Heart right ventricle (tissue), 16 donors: ENCODE measurements around the gene RTN4R. TPM values are rescaled to one million over a fixed set of nuclear protein-coding genes. Genes with fewer than 3 reads are reported as not detected.
A peak's percentile ranks its signal among the peaks of the same experiment; 100 is the strongest.

Source experiments
- ATAC-seq, 8 donors: fragments of 200-7000 bp; cut with Tn5 transposase; one replicate each; pipeline ENCODE4 v1.9.1; 2020; ENCODE audit warnings: mild to moderate bottlenecking in 8 of 8, moderate library complexity in 8 of 8, moderate number of reproducible peaks in 1 of 8
- DNase-seq, 2 donors: peaks; one replicate each; pipeline ENCODE4 v3.0.0-alpha.2; 2020
- H3K27ac ChIP-seq, 10 donors: fragments of 200-600 bp; sonication (generic) in 2 of 10; one replicate each; pipeline versions ENCODE4 v1.5.0 to v1.8.0; 2020 to 2022; ENCODE audit warnings: mild to moderate bottlenecking in 3 of 10
- H3K27me3 ChIP-seq, 7 donors: fragments of 200-600 bp; one replicate each; pipeline ENCODE4 v1.8.0; 2021 to 2022; ENCODE audit warnings: mild to moderate bottlenecking in 2 of 7
- H3K36me3 ChIP-seq, 9 donors: fragments of 200-600 bp; sonication (generic) in 1 of 9; one replicate each; pipeline versions ENCODE4 v1.5.0 to v1.8.0; 2020 to 2022; ENCODE audit warnings: mild to moderate bottlenecking in 2 of 9
- H3K4me1 ChIP-seq, 9 donors: fragments of 200-600 bp; sonication (generic) in 1 of 9; one replicate each; pipeline versions ENCODE4 v1.5.0 to v1.8.0; 2020 to 2022; ENCODE audit warnings: mild to moderate bottlenecking in 4 of 9
- H3K4me3 ChIP-seq, 10 donors: fragments of 200-600 bp; sonication (generic) in 2 of 10; one replicate each; pipeline versions ENCODE4 v1.5.0 to v1.8.0; 2020 to 2022; ENCODE audit warnings: mild to moderate bottlenecking in 7 of 10, moderate library complexity in 2 of 10
- H3K9me3 ChIP-seq, 11 donors: fragments of 200-600 bp in 10 of 11; sonication (generic) in 2 of 11; one replicate each; pipeline versions ENCODE4 v1.5.0 to v1.8.0; 2013 to 2022; ENCODE audit warnings: mild to moderate bottlenecking in 2 of 11, control low read depth in 1 of 11, moderate library complexity in 1 of 11
- WGBS, 2 donors: extraction: QIAGEN DNeasy Blood & Tissue Kit; methylation state at CpG; one replicate each; pipeline ENCODE4 v1.1.7; 2013; ENCODE audit warnings: inconsistent platforms in 1 of 2; 5-methylcytosine and 5-hydroxymethylcytosine counted together
- intact Hi-C, 10 donors: fragments of 100-400 bp; cut with DNase I; formaldehyde crosslinking; loops; one replicate each; pipeline versions ENCODE4 v1.11.1 to v1.14.2; 2022
- polyA plus RNA-seq, 2 donors: library from polyadenylated mRNA; stranded (reverse); fragments of 200-250 nt; gene quantifications; one replicate each; pipeline ENCODE4 v1.2.3, GENCODE V29; 2013
- total RNA-seq, 10 donors: library from RNA; stranded (reverse); fragmentation: NEBNext Ultra II Directional in 3 of 10; extraction: Animal tissue kit (Norgen Biotek cat#: 25700) in 3 of 10; gene quantifications; one replicate each; pipeline versions ENCODE4 v1.2.1 to v1.2.4, GENCODE V29; 2021 to 2023
- TF ChIP-seq, protein P1 (sequence below), 9 donors: fragments of 200-600 bp; sonication (generic) in 2 of 9; IDR thresholded peaks; one replicate each; pipeline versions ENCODE4 v1.5.0 to v1.8.0; 2021 to 2022; ENCODE audit warnings: antibody characterized with exemption in 9 of 9, mild to moderate bottlenecking in 5 of 9, moderate library complexity in 1 of 9
- donor health status: Arrhythmogenic right ventricular cardiomyopathy.
- donor health status: ischemic (EF 13 %, LVEDD 7.1; RV severe dilation, severe dysfunction).
- donor health status: healthy with polysubstance abuse.
- donor health status: DM: no; HTN: yes; CAD: no.
- donor health status: DM: no; HTN: no; CAD: no.
- donor health status: ischemic (EF 25% LVEDD 6.9; RV normal size, moderate dysfunction).
- donor health status: ischemic (EF 25% LVEDD 5.7; RV mildly dilated, moderate dysfunction).
- donor health status: healthy.
- donor health status: DM: yes; HTN: yes; CAD: no.
- donor health status: Ischemic cardiomyopathy.
- donor health status: ischemic (EF 35%, LVEDD 5.7; RV mildly dilated, moderate dysfunction).
- donor health status: nonischemic (EF 11% LVEDD 7.7; RV severe dilation, severe dysfunction).
- donor health status: DM: yes; HTN: yes; CAD: no.
- donor health status: PGD.
- donor health status: ischemic (EF 29% LVEDD 5.4; RV normal size, mild dysfunction).
- donor health status: nonischemic (EF 23%, LVEDD 6.1; RV moderate dilation, normal function).

RTN4R gene
- total and polyA plus RNA-seq, 12 donors = 0.56 to 2.5 (median 0.93) TPM

DNA sequence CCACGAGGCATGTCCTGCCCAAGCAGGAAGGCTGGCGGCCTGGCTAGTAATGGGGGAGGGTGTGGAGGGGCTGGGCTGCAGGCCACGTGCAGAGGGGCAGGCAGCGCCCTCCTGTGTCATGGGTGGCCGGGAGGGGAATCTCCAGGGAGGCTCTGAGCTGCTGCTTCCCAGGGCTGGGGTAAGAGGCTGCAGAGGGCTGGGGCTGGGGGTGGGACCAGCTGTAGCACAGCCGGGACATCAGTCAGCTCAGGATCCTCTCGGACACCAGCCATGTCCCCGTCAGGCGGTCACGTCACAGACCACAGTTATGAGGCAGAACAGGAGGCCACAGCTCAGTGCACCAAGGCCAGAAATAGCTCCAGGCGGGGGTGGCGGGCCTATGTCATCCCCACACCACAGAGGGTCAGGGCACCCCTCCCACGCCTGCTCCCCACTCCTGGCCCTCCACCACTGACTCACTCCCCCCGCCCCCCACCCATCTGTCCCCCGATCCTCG lies 21.1 kb downstream of the RTN4R start:
- WGBS, 2 donors = 73 to 83% methylated on average over 15 to 16 of the region's 16 CpGs
- H3K4me1 ChIP-seq = peaks cover 35 to 87% (median 42%) of the 10 kb centered on the region in 9 donors
- no peaks in the 10 kb centered on the region for H3K36me3 ChIP-seq
- DNase-seq = no peak
- H3K27me3 ChIP-seq = no peaks in the 10 kb centered on the region
- ATAC-seq = peak in 4 of 8 donors; percentile 17 to 66 (median 64)
- intact Hi-C loops = no loop called here
- no peaks in the 10 kb centered on the region for H3K9me3 ChIP-seq
- H3K27ac ChIP-seq = no peak overlapping the region
- no peak overlapping the region for H3K4me3 ChIP-seq
- TF ChIP-seq, protein P1, sequence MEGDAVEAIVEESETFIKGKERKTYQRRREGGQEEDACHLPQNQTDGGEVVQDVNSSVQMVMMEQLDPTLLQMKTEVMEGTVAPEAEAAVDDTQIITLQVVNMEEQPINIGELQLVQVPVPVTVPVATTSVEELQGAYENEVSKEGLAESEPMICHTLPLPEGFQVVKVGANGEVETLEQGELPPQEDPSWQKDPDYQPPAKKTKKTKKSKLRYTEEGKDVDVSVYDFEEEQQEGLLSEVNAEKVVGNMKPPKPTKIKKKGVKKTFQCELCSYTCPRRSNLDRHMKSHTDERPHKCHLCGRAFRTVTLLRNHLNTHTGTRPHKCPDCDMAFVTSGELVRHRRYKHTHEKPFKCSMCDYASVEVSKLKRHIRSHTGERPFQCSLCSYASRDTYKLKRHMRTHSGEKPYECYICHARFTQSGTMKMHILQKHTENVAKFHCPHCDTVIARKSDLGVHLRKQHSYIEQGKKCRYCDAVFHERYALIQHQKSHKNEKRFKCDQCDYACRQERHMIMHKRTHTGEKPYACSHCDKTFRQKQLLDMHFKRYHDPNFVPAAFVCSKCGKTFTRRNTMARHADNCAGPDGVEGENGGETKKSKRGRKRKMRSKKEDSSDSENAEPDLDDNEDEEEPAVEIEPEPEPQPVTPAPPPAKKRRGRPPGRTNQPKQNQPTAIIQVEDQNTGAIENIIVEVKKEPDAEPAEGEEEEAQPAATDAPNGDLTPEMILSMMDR (IDR thresholded peaks at IDR 0.05) = no peak

DNA sequence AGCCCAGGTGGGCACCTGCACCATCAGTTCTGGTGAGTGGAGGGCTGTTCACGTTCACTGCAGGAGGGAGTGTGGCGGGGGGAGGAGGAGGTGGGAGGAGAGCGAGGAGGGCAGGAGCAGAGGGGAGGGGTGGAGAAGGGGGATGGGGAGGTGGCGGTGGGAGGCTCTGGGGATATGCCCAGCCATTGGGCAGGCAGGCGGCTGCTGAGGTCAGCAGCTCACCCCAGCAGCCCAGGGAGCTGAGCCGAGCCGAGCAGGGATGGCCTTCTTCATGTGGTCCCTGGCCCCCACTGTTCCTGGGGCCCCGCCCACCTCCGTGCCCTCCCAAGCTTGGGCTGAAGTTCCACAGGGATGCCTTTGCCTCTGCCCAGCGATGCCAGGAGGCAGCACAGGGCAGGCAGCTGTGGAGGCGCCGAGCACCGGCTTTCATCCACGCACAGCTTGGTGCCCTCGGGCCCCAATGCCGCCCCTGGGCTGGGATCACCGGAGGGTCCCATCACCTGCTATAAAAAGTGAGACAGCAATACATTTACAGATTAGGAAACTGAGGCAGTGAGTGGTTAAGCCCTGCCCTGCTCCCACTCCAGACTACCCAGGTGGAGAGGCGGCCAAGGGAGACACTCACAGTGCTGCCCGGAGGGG lies 21.6 kb downstream of the RTN4R start:
- intact Hi-C loops = no loop called here
- Histone ChIP-seq H3K36me3 (no peaks in the 10 kb centered on the region), H3K4me1 (peaks cover 38 to 92% (median 44%) of the 10 kb centered on the region in 9 donors), H3K4me3 (no peak overlapping the region), H3K27ac (no peak overlapping the region), H3K27me3 (no peaks in the 10 kb centered on the region), H3K9me3 (no peaks in the 10 kb centered on the region)
- no peak for ATAC-seq
- DNase-seq = no peak
- TF ChIP-seq, protein P1 (IDR thresholded peaks at IDR 0.05) = no peak
- WGBS, 2 donors = 93 to 97% methylated on average over 18 to 19 of the region's 19 CpGs

DNA sequence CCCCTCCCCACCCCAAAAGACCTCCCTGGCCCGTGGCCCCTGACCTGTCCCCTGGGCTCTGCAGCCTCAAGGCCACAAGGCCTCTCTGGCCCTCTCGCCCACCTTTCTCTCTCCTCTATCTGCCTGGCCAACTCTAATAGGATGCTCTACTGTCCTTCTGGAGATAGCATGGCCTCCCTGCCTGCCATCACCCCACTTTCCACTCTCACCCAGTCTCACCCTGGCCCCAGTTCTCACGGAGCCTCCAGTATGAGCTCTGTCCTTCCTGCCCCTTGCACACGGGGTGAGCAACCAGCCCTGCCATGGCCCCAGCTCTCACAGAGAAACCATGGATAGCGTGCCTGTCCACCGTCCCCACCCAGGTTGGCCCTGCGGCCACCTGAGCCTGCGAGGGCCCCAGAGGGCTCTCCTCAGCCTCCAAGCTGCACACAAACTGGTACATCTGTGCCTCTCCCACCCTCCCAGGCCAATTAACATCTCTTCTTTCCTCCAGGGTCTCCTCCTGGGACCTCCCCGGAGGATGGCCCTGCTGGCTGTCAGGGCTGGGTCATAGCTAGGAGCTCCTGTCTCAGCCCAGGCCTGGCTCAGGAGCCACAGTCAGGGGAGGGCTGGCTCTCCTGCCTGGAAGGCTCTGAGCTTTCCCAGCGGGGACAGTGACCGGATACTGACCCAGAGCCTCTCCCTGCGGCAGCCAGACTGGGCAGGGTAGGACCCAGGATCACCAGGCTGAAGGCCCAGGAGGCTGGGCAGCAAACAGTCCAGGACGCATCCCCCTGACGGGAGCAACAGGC lies 22.3 kb downstream of the RTN4R start:
- H3K4me1 ChIP-seq = peaks cover 44 to 98% (median 50%) of the 10 kb centered on the region in 9 donors

More for the DNA sequence above, 22.3 kb downstream of the RTN4R start:
- H3K36me3 ChIP-seq = no peaks in the 10 kb centered on the region
- H3K27me3 ChIP-seq = no peaks in the 10 kb centered on the region
- ATAC-seq (no peak), DNase-seq (no peak)
- no peak overlapping the region for H3K4me3 ChIP-seq
- intact Hi-C loops = no loop called here
- no peaks in the 10 kb centered on the region for H3K9me3 ChIP-seq
- TF ChIP-seq, protein P1 (IDR thresholded peaks at IDR 0.05) = no peak
- peak overlapping the region in 1 of 10 donors; percentile 48 for H3K27ac ChIP-seq
- WGBS, 2 donors = 89 to 92% methylated on average over 14 of the region's 14 CpGs
